Heart right ventricle (tissue), 16 donors: Measurements from ENCODE around the gene LAPTM5. TPM values are rescaled to one million over a fixed set of nuclear protein-coding genes. Genes with fewer than 3 reads are reported as not detected.

Experiments
- ATAC-seq, 8 donors: fragments of 200-7000 bp; cut with Tn5 transposase; one replicate each; pipeline ENCODE4 v1.9.1; 2020; ENCODE audit warnings: mild to moderate bottlenecking in 8 of 8, moderate library complexity in 8 of 8, moderate number of reproducible peaks in 1 of 8
- DNase-seq, 2 donors: peaks; one replicate each; pipeline ENCODE4 v3.0.0-alpha.2; 2020
- H3K27ac ChIP-seq, 10 donors: fragments of 200-600 bp; sonication (generic) in 2 of 10; one replicate each; pipeline versions ENCODE4 v1.5.0 to v1.8.0; 2020 to 2022; ENCODE audit warnings: mild to moderate bottlenecking in 3 of 10
- H3K27me3 ChIP-seq, 7 donors: fragments of 200-600 bp; one replicate each; pipeline ENCODE4 v1.8.0; 2021 to 2022; ENCODE audit warnings: mild to moderate bottlenecking in 2 of 7
- H3K36me3 ChIP-seq, 9 donors: fragments of 200-600 bp; sonication (generic) in 1 of 9; one replicate each; pipeline versions ENCODE4 v1.5.0 to v1.8.0; 2020 to 2022; ENCODE audit warnings: mild to moderate bottlenecking in 2 of 9
- H3K4me1 ChIP-seq, 9 donors: fragments of 200-600 bp; sonication (generic) in 1 of 9; one replicate each; pipeline versions ENCODE4 v1.5.0 to v1.8.0; 2020 to 2022; ENCODE audit warnings: mild to moderate bottlenecking in 4 of 9
- H3K4me3 ChIP-seq, 10 donors: fragments of 200-600 bp; sonication (generic) in 2 of 10; one replicate each; pipeline versions ENCODE4 v1.5.0 to v1.8.0; 2020 to 2022; ENCODE audit warnings: mild to moderate bottlenecking in 7 of 10, moderate library complexity in 2 of 10
- H3K9me3 ChIP-seq, 11 donors: fragments of 200-600 bp in 10 of 11; sonication (generic) in 2 of 11; one replicate each; pipeline versions ENCODE4 v1.5.0 to v1.8.0; 2013 to 2022; ENCODE audit warnings: mild to moderate bottlenecking in 2 of 11, control low read depth in 1 of 11, moderate library complexity in 1 of 11
- CTCF ChIP-seq, 9 donors: fragments of 200-600 bp; sonication (generic) in 2 of 9; IDR thresholded peaks; one replicate each; pipeline versions ENCODE4 v1.5.0 to v1.8.0; 2021 to 2022; ENCODE audit warnings: antibody characterized with exemption in 9 of 9, mild to moderate bottlenecking in 5 of 9, moderate library complexity in 1 of 9
- WGBS, 2 donors: extraction: QIAGEN DNeasy Blood & Tissue Kit; methylation state at CpG; one replicate each; pipeline ENCODE4 v1.1.7; 2013; ENCODE audit warnings: inconsistent platforms in 1 of 2; 5-methylcytosine and 5-hydroxymethylcytosine counted together
- intact Hi-C, 10 donors: fragments of 100-400 bp; cut with DNase I; formaldehyde crosslinking; loops; one replicate each; pipeline versions ENCODE4 v1.11.1 to v1.14.2; 2022
- polyA plus RNA-seq, 2 donors: library from polyadenylated mRNA; stranded (reverse); fragments of 200-250 nt; gene quantifications; one replicate each; pipeline ENCODE4 v1.2.3, GENCODE V29; 2013
- total RNA-seq, 10 donors: library from RNA; stranded (reverse); fragmentation: NEBNext Ultra II Directional in 3 of 10; extraction: Animal tissue kit (Norgen Biotek cat#: 25700) in 3 of 10; gene quantifications; one replicate each; pipeline versions ENCODE4 v1.2.1 to v1.2.4, GENCODE V29; 2021 to 2023
- donor health status: Arrhythmogenic right ventricular cardiomyopathy.
- donor health status: ischemic (EF 13 %, LVEDD 7.1; RV severe dilation, severe dysfunction).
- donor health status: healthy with polysubstance abuse.
- donor health status: DM: no; HTN: yes; CAD: no.
- donor health status: DM: no; HTN: no; CAD: no.
- donor health status: ischemic (EF 25% LVEDD 6.9; RV normal size, moderate dysfunction).
- donor health status: ischemic (EF 25% LVEDD 5.7; RV mildly dilated, moderate dysfunction).
- donor health status: healthy.
- donor health status: DM: yes; HTN: yes; CAD: no.
- donor health status: Ischemic cardiomyopathy.
- donor health status: ischemic (EF 35%, LVEDD 5.7; RV mildly dilated, moderate dysfunction).
- donor health status: nonischemic (EF 11% LVEDD 7.7; RV severe dilation, severe dysfunction).
- donor health status: DM: yes; HTN: yes; CAD: no.
- donor health status: PGD.
- donor health status: ischemic (EF 29% LVEDD 5.4; RV normal size, mild dysfunction).
- donor health status: nonischemic (EF 23%, LVEDD 6.1; RV moderate dilation, normal function).

LAPTM5 gene
- total and polyA plus RNA-seq, 12 donors, result 5.9 to 114 (median 13.9) TPM

DNA sequence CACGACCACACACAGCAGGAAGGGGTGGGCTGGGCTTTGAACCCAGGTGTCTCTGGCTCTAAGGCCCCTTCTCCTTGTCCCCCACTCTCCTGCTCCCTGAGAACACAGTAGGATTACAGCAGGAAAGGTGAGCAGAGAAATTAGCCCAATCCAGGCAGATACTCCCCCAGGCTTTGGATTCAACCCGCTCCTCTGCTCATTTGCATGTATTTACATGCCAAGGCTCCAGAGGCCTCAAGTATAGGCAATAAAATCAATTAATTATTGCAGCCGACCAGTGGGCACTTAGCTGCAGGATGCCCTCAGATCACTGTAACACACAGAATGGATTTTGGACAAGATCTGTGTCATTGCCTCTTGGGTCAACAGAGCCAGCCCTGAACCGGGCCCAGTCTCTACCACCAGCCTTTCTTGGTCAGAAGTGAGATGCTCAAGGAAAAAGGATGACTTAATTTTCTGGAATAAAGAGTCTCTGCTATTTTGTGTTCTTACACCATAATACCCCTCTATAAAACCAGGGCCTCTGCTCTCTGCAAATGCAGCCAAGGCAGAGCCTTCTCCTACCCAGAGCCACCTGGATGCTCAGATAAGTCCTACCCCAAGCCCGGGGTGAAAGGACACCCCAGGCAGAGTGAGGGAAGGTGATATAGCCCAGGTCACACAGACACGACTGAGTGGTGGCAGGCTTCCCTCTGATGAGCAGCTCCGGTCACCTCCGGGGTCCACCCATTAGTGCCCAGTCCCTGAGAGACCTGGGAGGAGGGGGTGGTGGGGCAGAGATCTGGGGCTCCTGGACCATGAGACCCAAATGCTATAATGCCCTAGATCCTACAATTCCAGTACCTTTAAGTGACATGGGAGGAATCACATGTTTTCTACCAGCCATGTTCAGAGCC, 63.0 kb downstream of the LAPTM5 start:
- WGBS, 2 donors, result 67 to 72% methylated on average over 8 of the region's 8 CpGs
- intact Hi-C loops, result no loop called here
- no peak for ATAC-seq
- no peaks in the 10 kb centered on the region for H3K36me3 ChIP-seq
- TF ChIP-seq CTCF (IDR thresholded peaks at IDR 0.05), result no peak
- peaks cover 0 to 31% (median 9%) of the 10 kb centered on the region in 7 donors for H3K27me3 ChIP-seq
- H3K4me1 ChIP-seq, result peaks cover 0 to 13% (median 0%) of the 10 kb centered on the region in 9 donors
- H3K27ac ChIP-seq, result no peak overlapping the region
- H3K4me3 ChIP-seq, result no peak overlapping the region
- H3K9me3 ChIP-seq, result no peaks in the 10 kb centered on the region
- no peak for DNase-seq

DNA sequence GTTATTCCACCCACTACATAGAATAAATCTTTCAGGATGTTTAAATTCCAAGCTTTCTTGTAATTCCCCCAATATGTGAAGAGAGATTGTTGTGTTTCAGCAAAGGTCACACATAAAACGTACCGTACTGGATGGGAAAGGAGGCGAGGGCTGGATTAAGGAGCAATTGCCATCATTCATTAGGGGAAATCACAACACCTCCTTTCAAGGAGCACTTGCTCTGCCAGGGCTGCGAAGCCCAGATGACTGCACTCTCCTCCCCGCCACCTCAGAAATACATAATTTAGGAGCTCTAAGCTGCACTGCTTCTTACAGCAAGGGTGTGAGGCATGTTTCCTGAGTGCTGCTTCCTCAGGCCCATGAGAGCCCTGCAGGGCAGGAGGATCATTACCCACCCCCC, 63.8 kb downstream of the LAPTM5 start:
- intact Hi-C loops, result no loop called here
- Histone ChIP-seq H3K9me3 (no peaks in the 10 kb centered on the region), H3K4me3 (no peak overlapping the region), H3K36me3 (no peaks in the 10 kb centered on the region), H3K27me3 (peaks cover 0 to 38% (median 12%) of the 10 kb centered on the region in 7 donors), H3K4me1 (peaks cover 0 to 13% (median 0%) of the 10 kb centered on the region in 9 donors), H3K27ac (no peak overlapping the region)
- no peak for TF ChIP-seq CTCF (IDR thresholded peaks at IDR 0.05)
- ATAC-seq (no peak), DNase-seq (no peak)
- WGBS, 2 donors, result 86% methylated on average over 5 of the region's 5 CpGs

- H3K36me3 ChIP-seq, result no peaks in the 10 kb centered on the region
- DNase-seq (no peak), ATAC-seq (no peak)
- no peak overlapping the region for H3K27ac ChIP-seq
- TF ChIP-seq CTCF (IDR thresholded peaks at IDR 0.05), result no peak
- intact Hi-C loops, result no loop called here
- WGBS, 2 donors, result 71 to 79% methylated on average over 3 of the region's 3 CpGs
- peaks cover 0 to 9% (median 0%) of the 10 kb centered on the region in 9 donors for H3K4me1 ChIP-seq
- H3K4me3 ChIP-seq, result no peak overlapping the region
- peaks cover 0 to 40% (median 12%) of the 10 kb centered on the region in 7 donors for H3K27me3 ChIP-seq
- H3K9me3 ChIP-seq, result no peaks in the 10 kb centered on the region
These were observed 64.2 kb downstream of the LAPTM5 start for GRCh38 chr1:30693366-30693765.

DNA sequence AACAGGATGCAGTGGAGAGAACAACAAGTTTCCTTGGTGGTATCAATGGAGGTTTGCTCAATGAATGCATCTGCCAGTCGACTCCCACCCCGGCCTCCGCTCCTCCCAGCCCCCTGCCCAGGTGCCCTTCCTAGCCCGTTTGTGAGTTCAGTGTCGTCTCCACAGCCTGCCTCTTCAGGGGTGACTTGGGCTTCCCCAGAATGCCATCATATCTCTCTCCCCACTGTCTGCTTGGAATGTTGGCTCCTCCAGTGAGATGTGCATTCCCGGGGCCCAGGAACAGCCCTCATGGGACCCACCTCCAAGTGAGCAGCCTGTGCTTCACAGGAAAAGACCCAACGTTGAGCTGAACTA, 64.6 kb downstream of the LAPTM5 start:
- intact Hi-C loops, result no loop called here
- no peak for DNase-seq
- Histone ChIP-seq H3K9me3 (no peaks in the 10 kb centered on the region), H3K4me1 (peaks cover 0 to 4% (median 0%) of the 10 kb centered on the region in 9 donors), H3K4me3 (no peak overlapping the region), H3K27ac (no peak overlapping the region), H3K27me3 (peaks cover 0 to 40% (median 12%) of the 10 kb centered on the region in 7 donors), H3K36me3 (no peaks in the 10 kb centered on the region)
- WGBS, 2 donors, result 72 to 74% methylated on average over 7 of the region's 7 CpGs
- no peak for TF ChIP-seq CTCF (IDR thresholded peaks at IDR 0.05)
- ATAC-seq, result no peak
